Dedifferentiated amniotic fluid mesenchymal stem cell (primary cell): ENCODE results near the gene ZBTB12.

Experiments
- DNase-seq: peaks from one replicate; pipeline ENCODE4 v3.0.0-alpha.2; 2016; ENCODE audit errors: extremely low spot score

The ZBTB12 gene

GRCh38 chr6:31897612-31898382, 4.1 kb downstream of the ZBTB12 start, which contains the start of gene EHMT2:
Gene EHMT2, minus strand, starts transcription at chr6:31897698. Its CDS starts 21 bp downstream, at chr6:31897677.
- DNase-seq = peak; percentile 70

DNA sequence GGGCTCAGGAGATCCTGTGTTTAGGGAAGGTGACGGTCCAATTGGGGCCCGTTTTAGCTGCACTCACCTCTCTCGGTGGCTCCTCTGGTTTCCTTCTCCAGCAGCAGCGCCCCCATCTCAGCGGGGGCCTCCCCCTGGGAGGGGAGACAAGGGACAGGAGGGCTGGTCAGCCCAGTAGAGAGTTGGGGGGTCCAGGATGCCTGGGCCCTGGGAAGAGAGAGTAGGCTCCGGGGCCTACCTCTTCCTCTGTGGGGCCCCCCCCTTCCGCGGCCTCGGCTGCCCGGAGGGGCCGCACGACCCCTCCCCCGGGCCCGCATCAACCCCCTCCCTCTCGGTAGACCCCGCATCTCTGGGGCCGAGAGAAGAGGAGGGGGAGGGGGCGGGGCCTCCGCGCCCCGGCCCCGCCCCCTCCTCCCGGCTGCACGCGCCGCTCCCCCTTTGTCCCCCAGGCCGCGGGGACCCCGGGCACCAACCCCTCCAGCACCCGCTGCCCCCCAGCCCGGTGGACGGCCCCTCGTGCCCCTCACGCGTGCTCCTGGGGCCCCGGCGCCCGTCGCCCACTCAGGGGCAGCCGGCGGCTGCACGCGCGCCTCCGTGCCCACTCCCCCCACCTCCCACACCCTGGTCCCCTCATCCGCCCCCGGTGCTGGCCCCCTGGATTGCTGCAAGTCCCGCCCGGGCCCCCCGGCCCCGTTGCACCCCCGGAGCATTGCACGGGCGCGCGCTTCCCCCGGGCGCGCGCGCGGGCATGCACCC, 4.9 kb downstream of the ZBTB12 start:
- no peak for DNase-seq

GRCh38 chr6:31896493-31896855, 5.4 kb downstream of the ZBTB12 start:
- no peak for DNase-seq

DNA sequence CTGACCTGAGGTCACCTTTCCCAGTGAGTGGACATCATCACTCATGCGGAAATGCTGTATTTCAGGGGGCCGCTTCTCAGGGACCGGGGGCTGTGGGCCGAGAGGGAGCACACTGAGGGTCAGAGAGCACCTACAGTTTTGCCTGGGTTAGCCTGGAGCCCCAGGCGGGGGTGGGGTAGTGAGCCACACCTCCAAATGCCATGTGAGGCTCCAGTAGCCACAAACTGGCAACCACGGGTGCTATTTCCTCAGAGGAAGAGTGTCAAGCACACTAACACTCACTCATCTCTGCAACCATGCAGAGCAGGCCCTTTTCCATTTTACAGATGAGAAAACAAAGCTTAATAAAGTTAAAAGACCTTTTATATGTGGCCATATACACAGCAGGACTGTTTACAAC, 9.1 kb downstream of the ZBTB12 start:
- no peak for DNase-seq

DNA sequence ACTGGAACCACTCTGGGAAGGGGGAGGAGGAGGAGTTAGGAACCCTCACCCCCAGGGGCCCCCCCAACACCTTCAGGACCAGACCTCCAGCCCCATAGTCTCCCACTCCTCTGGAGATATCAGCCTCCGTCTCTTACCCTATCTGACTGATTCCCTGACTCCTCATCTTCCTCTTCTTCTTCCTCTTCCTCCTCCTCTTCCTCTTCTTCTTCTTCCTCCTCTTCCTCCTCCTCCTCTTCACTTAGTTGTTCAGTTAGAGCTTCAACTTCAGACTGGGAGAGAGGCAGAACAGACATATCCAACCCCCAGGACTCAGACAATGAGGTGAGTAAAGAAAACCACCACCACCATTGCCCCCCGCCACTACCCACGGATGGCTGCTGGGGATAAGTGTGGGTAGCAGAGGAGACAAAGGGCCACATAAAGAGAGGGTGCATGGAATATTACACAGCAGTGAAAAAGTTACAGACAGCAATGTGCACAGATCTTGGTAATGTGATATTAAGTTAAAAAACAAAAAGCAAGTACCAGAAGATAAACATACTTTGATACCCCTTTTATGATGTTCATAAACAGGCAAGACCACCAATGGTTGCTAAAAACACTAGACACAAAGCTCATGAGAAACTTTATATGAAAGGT, 12.4 kb downstream of the ZBTB12 start:
- no peak for DNase-seq

DNA sequence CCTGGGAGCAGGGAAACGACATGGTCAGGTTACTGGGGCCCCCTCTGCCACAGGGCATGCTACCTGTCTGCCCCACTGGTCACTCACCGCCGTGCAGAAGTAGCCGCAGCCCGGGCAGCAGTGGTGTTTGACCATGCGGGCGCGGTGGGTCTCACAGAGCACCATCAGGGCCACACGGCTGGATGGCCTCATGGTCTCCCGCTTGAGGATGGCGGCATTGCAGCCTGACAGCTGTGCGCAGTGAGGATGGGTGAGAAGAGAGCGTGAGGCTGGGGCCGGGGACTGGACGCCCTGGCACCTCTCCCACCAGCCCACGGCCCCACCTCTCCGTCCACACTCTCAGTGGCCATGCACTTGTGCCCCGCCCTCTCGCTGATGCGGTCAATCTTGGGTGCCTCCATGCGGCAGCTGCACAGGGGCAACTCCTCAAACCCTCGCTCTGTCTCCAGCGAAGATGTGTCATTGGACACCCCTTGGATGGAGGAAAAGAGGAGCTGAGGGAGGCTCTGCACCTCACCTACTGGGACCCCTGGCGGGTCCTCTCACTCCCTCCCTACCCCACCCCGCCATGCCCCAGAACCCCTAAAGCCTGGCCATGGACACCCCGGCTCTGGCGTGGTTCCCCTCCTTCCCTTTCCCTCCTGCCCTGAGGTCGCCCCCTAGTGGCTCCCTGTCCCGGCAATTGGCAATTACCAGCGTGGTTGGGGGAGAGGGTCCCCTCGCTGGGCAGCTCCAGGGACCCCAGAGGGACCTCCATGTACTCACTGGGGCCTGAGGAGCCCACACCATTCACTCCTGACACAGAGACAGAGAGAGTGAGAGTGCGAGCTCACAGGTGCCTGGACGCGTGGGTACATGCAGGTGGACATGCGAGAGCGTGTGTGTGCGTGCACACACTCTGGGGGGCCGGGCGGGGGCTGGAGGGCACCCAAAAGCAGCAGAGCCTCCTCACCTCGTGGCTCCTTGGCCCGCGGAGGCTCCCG, 13.3 kb downstream of the ZBTB12 start:
- DNase-seq = no peak

GRCh38 chr6:31887173-31888007, 14.5 kb downstream of the ZBTB12 start:
- no peak for DNase-seq

GRCh38 chr6:31886541-31886991, 15.3 kb downstream of the ZBTB12 start:
- no peak for DNase-seq

DNA sequence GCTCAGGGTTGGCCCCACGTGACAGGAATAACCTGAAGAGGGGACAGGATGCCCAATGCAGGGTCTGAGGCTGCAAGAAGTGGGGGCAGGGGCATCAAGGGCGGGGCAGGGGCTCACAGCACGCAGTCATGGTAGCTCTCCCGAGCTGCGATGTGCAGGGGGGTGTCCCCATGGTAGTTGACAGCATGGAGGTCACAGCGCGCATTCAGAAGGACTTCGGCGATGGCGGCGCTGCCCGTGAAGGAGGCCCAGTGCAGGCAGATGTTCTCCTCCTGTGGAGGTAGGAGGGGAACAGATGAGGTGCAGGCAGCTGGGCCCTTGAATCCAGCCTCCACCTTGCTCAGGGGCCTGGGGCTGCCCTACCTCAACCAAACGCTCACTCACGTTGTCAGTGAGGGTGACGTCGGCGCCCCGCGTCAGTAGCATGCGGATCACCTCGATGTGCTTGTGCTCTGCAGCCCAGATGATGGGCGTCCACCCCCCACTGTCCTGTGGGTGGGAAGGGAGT, 17.3 kb downstream of the ZBTB12 start:
- DNase-seq = no peak

DNA sequence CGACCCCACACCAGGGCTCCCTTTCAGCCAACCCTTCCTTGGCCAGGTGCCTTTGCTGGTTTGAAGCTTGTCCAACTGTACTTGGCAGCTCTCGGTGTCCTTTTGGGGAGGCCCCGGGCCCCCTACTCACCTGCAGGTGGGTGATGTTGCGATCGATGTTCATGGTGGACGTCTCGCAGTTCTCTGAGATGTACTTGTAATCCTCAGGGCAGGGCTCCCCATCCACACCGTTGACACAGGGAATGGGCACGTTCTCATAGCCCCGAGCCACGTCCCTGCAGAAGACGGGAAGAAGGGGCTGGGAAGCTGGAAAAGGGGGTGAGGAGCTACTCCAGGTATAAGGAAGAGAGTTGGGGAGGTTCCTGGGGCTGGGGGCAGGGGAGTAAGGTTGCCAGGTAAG, 18.2 kb downstream of the ZBTB12 start:
- no peak for DNase-seq

DNA sequence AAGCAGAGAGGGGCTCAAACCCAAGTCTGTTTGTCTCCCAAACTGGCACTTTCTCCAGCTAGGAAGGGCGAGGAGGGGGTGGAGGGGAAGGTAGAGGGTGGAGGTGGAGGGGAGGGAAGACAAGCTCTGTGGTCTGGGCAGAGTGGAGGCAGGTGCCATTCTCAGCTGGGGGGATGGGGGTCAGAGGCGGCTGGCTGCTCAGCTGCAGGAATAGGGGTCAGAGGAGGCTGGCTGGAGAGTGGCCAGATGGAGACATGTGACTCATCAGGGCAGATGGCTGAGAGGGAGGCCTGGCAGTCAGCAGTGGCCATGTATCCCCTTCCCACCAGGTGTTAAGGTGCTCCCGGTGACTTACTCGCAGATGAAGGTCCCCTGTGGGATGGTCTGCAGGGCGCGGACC, 19.5 kb downstream of the ZBTB12 start:
- DNase-seq = no peak

GRCh38 chr6:31881136-31881859, 20.6 kb downstream of the ZBTB12 start:
- DNase-seq = no peak

GRCh38 chr6:31880616-31881015, 21.3 kb downstream of the ZBTB12 start:
- DNase-seq = no peak

- DNase-seq = no peak
Measured at GRCh38 chr6:31879901-31880300, 22.0 kb downstream of the ZBTB12 start.

DNA sequence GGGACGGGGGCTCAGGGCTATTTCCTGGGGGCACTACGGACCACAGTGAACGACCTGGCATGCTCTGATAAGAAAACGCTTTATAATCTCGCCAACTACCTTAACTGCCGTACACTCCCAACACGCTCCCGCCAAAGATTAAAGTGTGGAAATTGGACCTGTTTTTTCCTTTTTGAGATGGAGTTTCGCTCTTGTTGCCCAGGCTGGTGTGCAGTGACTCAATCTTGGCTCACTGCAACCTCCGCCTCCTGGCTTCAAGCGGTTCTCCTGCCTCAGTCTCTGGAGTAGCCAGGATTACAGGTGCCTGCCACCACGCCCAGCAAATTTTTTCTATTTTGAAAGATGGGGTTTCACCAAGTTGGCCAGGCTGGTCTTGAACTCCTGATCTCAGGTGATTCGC, 22.7 kb downstream of the ZBTB12 start:
- no peak for DNase-seq

DNA sequence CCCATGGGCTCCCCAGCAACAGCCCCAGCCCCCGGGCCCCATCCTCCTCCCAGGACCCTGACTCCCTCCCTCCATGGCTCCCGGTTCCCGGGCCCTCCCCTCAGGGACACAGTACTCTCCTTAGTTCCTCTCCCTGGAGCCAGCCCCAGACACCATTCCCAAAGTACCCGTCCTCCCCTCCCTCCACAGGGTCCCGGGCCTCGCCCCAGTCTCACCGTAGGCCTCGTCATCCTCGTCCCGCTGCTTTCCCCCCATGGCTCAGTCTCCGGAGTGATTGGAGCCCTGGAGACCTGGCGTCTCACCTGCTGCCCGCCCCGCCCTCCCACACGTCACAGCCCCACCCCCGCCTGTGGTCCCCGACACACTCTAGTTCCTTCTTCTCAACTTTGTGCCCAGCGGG, 23.2 kb downstream of the ZBTB12 start, which contains the start of gene SLC44A4:
SLC44A4 (minus strand) TSS at position 272 of the 400 bp plus-strand sequence; CDS start at position 255, 17 bp downstream.
- no peak for DNase-seq

GRCh38 chr6:31878222-31878621, 23.7 kb downstream of the ZBTB12 start:
- DNase-seq = no peak

DNA sequence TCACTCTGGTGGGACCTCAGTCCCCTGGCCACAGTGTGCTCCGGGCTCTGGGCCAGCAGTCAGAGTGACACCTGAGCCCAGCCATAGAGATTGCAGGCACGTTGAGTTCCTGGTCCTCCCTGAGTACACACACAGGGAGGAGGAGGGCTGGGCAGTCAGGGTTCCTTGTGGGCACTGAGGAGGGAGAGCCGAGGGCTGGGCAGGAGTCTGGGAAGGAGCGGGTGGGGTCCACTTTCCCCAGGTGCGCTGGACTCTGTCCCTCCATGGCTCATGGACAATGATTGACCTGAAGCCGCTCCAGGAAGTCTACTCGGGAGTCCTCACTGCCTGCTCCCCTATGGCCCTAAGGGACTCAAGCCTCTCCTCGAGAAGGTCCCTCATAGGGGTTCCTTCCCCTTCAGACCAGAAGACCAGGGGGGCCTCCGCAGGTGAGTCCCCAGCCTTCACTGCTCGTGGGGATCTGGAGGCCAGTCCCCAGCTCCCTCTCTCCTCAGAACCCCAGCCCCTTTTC, 24.2 kb downstream of the ZBTB12 start:
- DNase-seq = no peak

- no peak for DNase-seq
Measured at GRCh38 chr6:31877125-31877650, 24.7 kb downstream of the ZBTB12 start.
